Measurements from ENCODE around the gene TRPM7. TPM values are rescaled to one million over a fixed set of nuclear protein-coding genes. Genes with fewer than 3 reads are reported as not detected.
"Not testable (repeated sequence)": the region's sequence is repeated elsewhere in the genome, so short reads cannot be mapped to it uniquely, and the experiment has no call there.

Gene TRPM7
- total and polyA plus RNA-seq, 3 donors from 2014 or later, result 18.1 to 53.1 (median 52.2) TPM

DNA sequence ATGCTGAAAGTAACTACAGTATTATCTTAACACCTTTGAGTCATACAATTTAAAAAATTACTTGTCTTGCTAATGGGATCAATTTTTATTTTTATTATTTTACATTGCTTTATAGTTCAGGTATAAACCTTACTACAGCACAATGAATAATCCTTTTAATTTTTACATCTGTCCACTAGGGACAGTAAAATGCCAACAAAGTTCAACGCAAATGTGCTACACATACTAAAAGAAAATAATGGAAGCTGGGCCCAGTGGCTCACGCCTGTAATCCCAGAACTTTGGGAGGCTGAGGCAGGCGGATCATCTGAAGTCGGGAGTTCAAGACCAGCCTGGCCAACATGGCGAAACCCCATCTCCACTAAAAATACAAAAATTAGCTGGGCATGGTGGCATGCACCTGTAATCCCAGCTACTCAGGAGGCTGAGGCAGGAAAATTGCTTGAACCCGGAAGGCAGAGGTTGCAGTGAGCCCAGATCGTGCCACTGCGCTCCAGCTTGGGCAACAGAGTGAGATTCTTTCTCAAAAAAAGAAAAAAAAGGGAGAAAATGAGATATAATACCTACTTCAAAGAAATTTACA is 64.1 kb downstream of the TRPM7 start:
- intact Hi-C loops (cut with DNase I; ENCODE audit: low total_unique reads); H3K4me1 ChIP-seq; H3K27ac ChIP-seq; H3K27me3 ChIP-seq; H3K36me3 ChIP-seq (ENCODE audit: low read depth, missing control alignments); H3K4me3 ChIP-seq; DNase-seq; H3K9me3 ChIP-seq: not testable (repeated sequence)
- 84 to 88% methylated on average over 8 of the region's 8 CpGs for WGBS, 2 donors
- TF ChIP-seq, protein P1, sequence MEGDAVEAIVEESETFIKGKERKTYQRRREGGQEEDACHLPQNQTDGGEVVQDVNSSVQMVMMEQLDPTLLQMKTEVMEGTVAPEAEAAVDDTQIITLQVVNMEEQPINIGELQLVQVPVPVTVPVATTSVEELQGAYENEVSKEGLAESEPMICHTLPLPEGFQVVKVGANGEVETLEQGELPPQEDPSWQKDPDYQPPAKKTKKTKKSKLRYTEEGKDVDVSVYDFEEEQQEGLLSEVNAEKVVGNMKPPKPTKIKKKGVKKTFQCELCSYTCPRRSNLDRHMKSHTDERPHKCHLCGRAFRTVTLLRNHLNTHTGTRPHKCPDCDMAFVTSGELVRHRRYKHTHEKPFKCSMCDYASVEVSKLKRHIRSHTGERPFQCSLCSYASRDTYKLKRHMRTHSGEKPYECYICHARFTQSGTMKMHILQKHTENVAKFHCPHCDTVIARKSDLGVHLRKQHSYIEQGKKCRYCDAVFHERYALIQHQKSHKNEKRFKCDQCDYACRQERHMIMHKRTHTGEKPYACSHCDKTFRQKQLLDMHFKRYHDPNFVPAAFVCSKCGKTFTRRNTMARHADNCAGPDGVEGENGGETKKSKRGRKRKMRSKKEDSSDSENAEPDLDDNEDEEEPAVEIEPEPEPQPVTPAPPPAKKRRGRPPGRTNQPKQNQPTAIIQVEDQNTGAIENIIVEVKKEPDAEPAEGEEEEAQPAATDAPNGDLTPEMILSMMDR (IDR thresholded peaks at IDR 0.05), result peak in 2 of 3 experiments; percentile 12 to 52

GRCh38 chr15:50616960-50617359 is 69.6 kb downstream of the TRPM7 start:
- H3K27ac ChIP-seq; intact Hi-C loops (cut with DNase I; ENCODE audit: low total_unique reads); H3K9me3 ChIP-seq; H3K27me3 ChIP-seq; H3K36me3 ChIP-seq (ENCODE audit: low read depth, missing control alignments); H3K4me1 ChIP-seq; DNase-seq; H3K4me3 ChIP-seq: not testable (repeated sequence)
- 87 to 92% methylated on average over 6 of the region's 6 CpGs for WGBS, 2 donors

GRCh38 chr15:50616554-50616953 is 70.0 kb downstream of the TRPM7 start:
- intact Hi-C loops (cut with DNase I; ENCODE audit: low total_unique reads); H3K27me3 ChIP-seq; DNase-seq; H3K4me3 ChIP-seq; H3K4me1 ChIP-seq; H3K9me3 ChIP-seq; H3K27ac ChIP-seq; H3K36me3 ChIP-seq (ENCODE audit: low read depth, missing control alignments): not testable (repeated sequence)
- WGBS, 2 donors, result 96 to 97% methylated on average over 2 of the region's 2 CpGs

DNA sequence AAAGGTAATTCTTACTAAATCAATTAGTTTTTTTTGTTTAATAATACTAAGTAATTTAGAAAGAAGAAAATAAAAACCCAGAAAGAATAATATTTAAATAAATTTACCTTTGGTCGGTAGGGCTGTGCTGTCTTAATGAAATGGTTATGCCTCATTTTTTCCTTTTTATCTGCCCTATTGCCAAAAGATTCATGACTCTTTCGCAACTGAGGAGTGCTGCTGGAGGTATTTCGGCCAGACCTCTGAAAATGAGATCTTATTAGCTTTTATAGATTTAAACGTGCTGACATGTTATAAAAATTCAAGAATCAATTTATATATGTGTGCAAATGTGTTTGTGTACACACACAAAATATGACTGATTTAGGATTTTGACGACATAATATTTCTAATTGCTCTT is 73.0 kb downstream of the TRPM7 start:
- 94 to 95% methylated on average over 5 of the region's 5 CpGs for WGBS, 2 donors
- H3K27me3 ChIP-seq, result no peaks in the 10 kb centered on the region
- DNase-seq, result no peak
- no peaks in the 10 kb centered on the region for H3K9me3 ChIP-seq
- H3K27ac ChIP-seq, result no peak overlapping the region
- no peak overlapping the region for H3K4me3 ChIP-seq
- no peaks in the 10 kb centered on the region for H3K4me1 ChIP-seq
- no peak for TF ChIP-seq POLR2A (IDR thresholded peaks at IDR 0.05)
- TF ChIP-seq, protein P1 (IDR thresholded peaks at IDR 0.05), result no peak
- intact Hi-C loops (cut with DNase I; ENCODE audit: low total_unique reads), result no loop called here
- H3K36me3 ChIP-seq (ENCODE audit: low read depth, missing control alignments), result no peaks in the 10 kb centered on the region

DNA sequence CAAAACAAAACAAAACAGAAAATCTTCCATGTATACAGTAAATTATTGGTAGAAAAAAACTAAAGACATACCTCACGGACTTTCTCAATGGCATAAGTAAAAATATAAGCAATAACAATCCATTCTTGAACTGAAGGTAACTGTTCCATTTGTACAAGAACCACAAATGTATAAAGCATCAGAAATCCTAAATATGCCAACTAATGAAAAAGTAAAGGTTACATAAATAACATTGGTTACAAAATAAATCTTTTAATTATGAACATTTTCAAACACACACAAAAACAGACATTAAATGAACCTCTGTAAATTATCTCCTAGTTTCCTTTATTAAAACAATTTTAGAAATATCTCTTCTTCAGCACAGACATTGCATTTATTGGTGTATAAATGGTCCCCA is 79.5 kb downstream of the TRPM7 start:
- H3K4me1 ChIP-seq, result no peaks in the 10 kb centered on the region
- H3K36me3 ChIP-seq (ENCODE audit: low read depth, missing control alignments), result no peaks in the 10 kb centered on the region
- TF ChIP-seq, protein P1 (IDR thresholded peaks at IDR 0.05), result no peak
- no peak for TF ChIP-seq POLR2A (IDR thresholded peaks at IDR 0.05)
- 92 to 100% methylated on average over 1 of the region's 1 CpG for WGBS, 2 donors
- H3K9me3 ChIP-seq, result no peaks in the 10 kb centered on the region
- H3K27ac ChIP-seq, result no peak overlapping the region
- no peak overlapping the region for H3K4me3 ChIP-seq
- DNase-seq, result no peak
- no peaks in the 10 kb centered on the region for H3K27me3 ChIP-seq
- intact Hi-C loops (cut with DNase I; ENCODE audit: low total_unique reads), result no loop called here

DNA sequence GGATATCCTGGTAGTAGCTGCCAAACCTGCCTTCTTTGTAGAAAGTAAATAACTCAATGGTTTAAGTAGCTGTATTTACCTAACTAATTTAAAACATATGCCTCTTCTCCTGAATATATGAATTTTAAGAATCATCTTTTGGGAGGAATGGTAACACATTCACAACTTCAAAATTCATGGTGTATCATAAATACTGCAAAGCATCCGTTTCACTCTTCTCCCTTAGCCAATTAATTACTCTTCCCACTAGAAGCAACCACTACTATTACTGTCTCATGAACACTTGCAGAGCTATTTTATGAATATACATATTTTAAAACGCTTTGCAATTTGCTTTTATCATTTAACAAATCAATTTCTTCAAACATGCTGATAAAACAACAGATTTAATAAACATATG is 81.1 kb downstream of the TRPM7 start:
- Histone ChIP-seq H3K4me1 (no peaks in the 10 kb centered on the region), H3K27me3 (no peaks in the 10 kb centered on the region), H3K36me3 (ENCODE audit: low read depth, missing control alignments) (no peaks in the 10 kb centered on the region), H3K4me3 (no peak overlapping the region), H3K27ac (no peak overlapping the region), H3K9me3 (no peaks in the 10 kb centered on the region)
- no peak for TF ChIP-seq POLR2A (IDR thresholded peaks at IDR 0.05)
- TF ChIP-seq, protein P1 (IDR thresholded peaks at IDR 0.05), result no peak
- intact Hi-C loops (cut with DNase I; ENCODE audit: low total_unique reads), result no loop called here
- DNase-seq, result no peak
- WGBS, 2 donors, result 88 to 90% methylated on average over 2 of the region's 2 CpGs

DNA sequence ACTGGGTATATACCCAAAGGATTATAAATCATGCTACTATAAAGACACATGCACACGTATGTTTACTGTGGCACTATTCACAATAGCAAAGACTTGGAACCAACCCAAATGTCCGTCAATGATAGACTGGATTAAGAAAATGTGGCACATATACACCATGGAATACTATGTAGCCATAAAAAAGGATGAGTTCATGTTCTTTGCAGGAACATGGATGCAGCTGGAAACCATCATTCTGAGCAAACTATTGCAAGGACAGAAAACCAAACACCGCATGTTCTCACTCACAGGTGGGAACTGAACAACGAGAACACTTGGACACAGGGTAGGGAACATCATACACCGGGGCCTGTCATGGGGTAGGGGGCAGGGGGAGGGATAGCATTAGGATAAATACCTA is 84.6 kb downstream of the TRPM7 start:
- H3K9me3 ChIP-seq; intact Hi-C loops (cut with DNase I; ENCODE audit: low total_unique reads); H3K27ac ChIP-seq; H3K27me3 ChIP-seq; H3K4me1 ChIP-seq; H3K36me3 ChIP-seq (ENCODE audit: low read depth, missing control alignments); H3K4me3 ChIP-seq; DNase-seq: not testable (repeated sequence)
- WGBS, 2 donors, result 99 to 100% methylated on average over 5 of the region's 5 CpGs
